HUDEP-2 (cell line): Measurements from ENCODE around the gene APLP1.
"Not testable (repeated sequence)": the region's sequence is repeated elsewhere in the genome, so short reads cannot be mapped to it uniquely, and the experiment has no call there.

Source experiments
- DNase-seq, 76 experiments: peaks; one replicate each; lab custom pipeline; 2025; ENCODE audit not compliant: unreplicated experiment in 76 of 76; lab: John Stamatoyannopoulos, UW

APLP1 gene

GRCh38 chr19:35868172-35868822 is at the start of gene APLP1:
APLP1 (plus strand) TSS chr19:35868574; CDS start chr19:35868637, 63 bp downstream.
- DNase-seq: peak in 39 of 76 experiments; percentile 4 to 71 (median 45)

GRCh38 chr19:35822579-35822978 is 45.8 kb upstream of the APLP1 start:
- DNase-seq: no peak

GRCh38 chr19:35824150-35824549 is 44.2 kb upstream of the APLP1 start:
- DNase-seq: no peak

GRCh38 chr19:35828692-35829301 is 39.6 kb upstream of the APLP1 start:
- peak in 54 of 76 experiments; percentile 14 to 75 (median 49) for DNase-seq

- no peak for DNase-seq
Observed at GRCh38 chr19:35830986-35831385, 37.4 kb upstream of the APLP1 start.

GRCh38 chr19:35832054-35832453 is 36.3 kb upstream of the APLP1 start:
- DNase-seq: no peak

- DNase-seq: no peak
Observed at GRCh38 chr19:35833972-35834371, 34.4 kb upstream of the APLP1 start.

GRCh38 chr19:35836096-35836495 is 32.3 kb upstream of the APLP1 start:
- not testable (repeated sequence) for DNase-seq

GRCh38 chr19:35841961-35842595 is 26.3 kb upstream of the APLP1 start:
- DNase-seq: no peak

- no peak for DNase-seq
Observed at GRCh38 chr19:35842666-35843272, 25.6 kb upstream of the APLP1 start.

- DNase-seq: peak in 30 of 76 experiments; percentile 4 to 55 (median 35)
Observed at GRCh38 chr19:35843676-35844481, 24.5 kb upstream of the APLP1 start.

GRCh38 chr19:35844482-35845214 is 23.7 kb upstream of the APLP1 start:
- no peak for DNase-seq

GRCh38 chr19:35845215-35846037 is 22.9 kb upstream of the APLP1 start:
- peak in 35 of 76 experiments; percentile 5 to 51 (median 24) for DNase-seq

GRCh38 chr19:35846038-35846668 is 22.2 kb upstream of the APLP1 start:
- DNase-seq: peak in 2 of 76 experiments; percentile 10 to 13

- DNase-seq: no peak
Observed at GRCh38 chr19:35847911-35848310, 20.5 kb upstream of the APLP1 start.

- DNase-seq: no peak
Observed at GRCh38 chr19:35848486-35848885, 19.9 kb upstream of the APLP1 start.

- DNase-seq: no peak
Observed at GRCh38 chr19:35848919-35849505, 19.4 kb upstream of the APLP1 start.
